ENCODE measurements around the gene SLC23A1.

DNA sequence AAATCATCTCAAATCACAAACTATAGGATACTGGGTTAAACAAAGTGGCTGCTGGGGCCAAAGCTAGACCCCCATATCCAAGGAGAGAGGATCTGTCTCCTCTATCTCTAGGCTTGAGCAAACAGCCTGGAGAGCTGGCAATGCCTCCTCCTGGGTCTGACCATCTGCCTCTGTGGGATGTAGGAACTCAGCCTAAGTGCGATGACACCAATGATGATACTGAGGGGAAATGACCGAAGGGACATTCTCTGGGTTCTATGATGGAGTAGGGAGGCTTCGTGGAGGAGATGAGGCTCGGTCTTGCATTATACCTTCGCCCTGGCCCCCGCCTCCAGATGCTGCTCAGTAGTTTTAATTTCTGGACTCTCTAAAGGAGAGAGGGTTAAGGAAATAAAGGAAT, 30.1 kb upstream of the SLC23A1 start:
- TF ChIP-seq POLR2A (IDR thresholded peaks at IDR 0.05; ENCODE audit: low read length) (no peak), GATA1 (IDR thresholded peaks at IDR 0.05; ENCODE audit: low read depth, low read length) (no peak)
